GM18508 (cell line): ENCODE results near the gene ZBTB40.

Experiments used
- ATAC-seq: cut with Tn5 transposase; IDR thresholded peaks from one replicate; pipeline ENCODE4 v1.9.1; 2021; ENCODE audit warnings: moderate number of reproducible peaks; ENCODE audit not compliant: insufficient read depth, unreplicated experiment

The ZBTB40 gene

GRCh38 chr1:22576617-22577016, 125.0 kb downstream of the ZBTB40 start:
- ATAC-seq, result no peak

- ATAC-seq, result no peak
These were observed 127.2 kb downstream of the ZBTB40 start for GRCh38 chr1:22578732-22579361.

GRCh38 chr1:22579541-22580155, 128.0 kb downstream of the ZBTB40 start:
- ATAC-seq, result no peak
